ENCODE data around the gene ICAM5. TPM values are rescaled to one million over a fixed set of nuclear protein-coding genes. Genes with fewer than 3 reads are reported as not detected.

ICAM5 gene
- total and polyA plus RNA-seq, 4 experiments from 2014 or later = 0.20 to 0.36 TPM; not detected in 2

GRCh38 chr19:10290876-10291553 lies 1.3 kb downstream of the ICAM5 start:
- DNase-seq = peak in 3 of 5 donors; percentile 41 to 43 (median 42)
- Histone ChIP-seq H3K4me3 (ENCODE audit: low read length in 2 of 2) (peak overlapping the region; percentile 42 to 58), H3K27me3 (ENCODE audit: insufficient read depth, low read length) (peaks cover 71% of the 10 kb centered on the region), H3K9me3 (ENCODE audit: control insufficient read depth in 1 of 2, low read length in 2 of 2) (no peaks in the 10 kb centered on the region), H3K36me3 (ENCODE audit: insufficient read depth, low read length) (peaks cover 1% of the 10 kb centered on the region), H3K4me1 (ENCODE audit: insufficient read depth, low read length) (peaks cover 92% of the 10 kb centered on the region), H3K27ac (ENCODE audit: low read depth, low read length) (no peak overlapping the region)
- Mint-ChIP-seq H3K4me3 (peak overlapping the region; percentile 76 to 89 (median 83)), H3K9me3 (peaks cover 0 to 11% (median 0%) of the 10 kb centered on the region in 8 donors), H3K27ac (peak overlapping the region in 3 of 7 donors; percentile 78 to 89 (median 80)), H3K36me3 (peaks cover under 1 to 3% of the 10 kb centered on the region in 2 donors), H3K4me1 (peaks cover 40 to 84% (median 66%) of the 10 kb centered on the region in 4 donors), H3K27me3 (peaks cover 43 to 48% of the 10 kb centered on the region in 2 donors)
- ChIA-PET POLR2A (ENCODE audit: partially characterized antibody) (interaction anchor here (0.6 to 9.3 kb wide), 7 partner anchors 10 to 110 kb away, joined by 3 to 111 read pairs (median 7); partner anchors contain the start of genes ICAM1, RAVER1 and TYK2), CTCF (ENCODE audit: partially characterized antibody) (interaction anchor here (0.8 to 3.2 kb wide), 5 partner anchors 20 to 409 kb away, joined by 3 to 20 read pairs (median 4); partner anchors contain the start of gene ICAM1)
- intact Hi-C loops (cut with micrococcal nuclease) = no loop called here

GRCh38 chr19:10291554-10292205 lies 1.9 kb downstream of the ICAM5 start:
- ChIA-PET POLR2A (ENCODE audit: partially characterized antibody) (interaction anchor here (0.6 to 9.3 kb wide), 5 partner anchors 21 to 361 kb away, joined by 3 to 111 read pairs (median 7); partner anchors contain the start of genes ICAM1, RAVER1 and TYK2), CTCF (ENCODE audit: partially characterized antibody) (interaction anchor here (0.5 to 3.2 kb wide), 6 partner anchors 21 to 408 kb away, joined by 3 to 20 read pairs (median 4); partner anchors contain the start of gene ICAM1)
- Histone ChIP-seq H3K27ac (ENCODE audit: low read depth, low read length) (no peak overlapping the region), H3K4me3 (ENCODE audit: low read length in 2 of 2) (peak overlapping the region; percentile 34 to 58), H3K4me1 (ENCODE audit: insufficient read depth, low read length) (peaks cover 88% of the 10 kb centered on the region), H3K9me3 (ENCODE audit: control insufficient read depth in 1 of 2, low read length in 2 of 2) (no peaks in the 10 kb centered on the region), H3K27me3 (ENCODE audit: insufficient read depth, low read length) (peaks cover 71% of the 10 kb centered on the region), H3K36me3 (ENCODE audit: insufficient read depth, low read length) (no peaks in the 10 kb centered on the region)
- Mint-ChIP-seq H3K9me3 (peaks cover 0 to 11% (median 0%) of the 10 kb centered on the region in 8 donors), H3K36me3 (peaks cover 0 to under 1% of the 10 kb centered on the region in 2 donors), H3K27me3 (peaks cover 43 to 48% of the 10 kb centered on the region in 2 donors), H3K27ac (peak overlapping the region in 4 of 7 donors; percentile 48 to 89 (median 70)), H3K4me1 (peaks cover 36 to 78% (median 59%) of the 10 kb centered on the region in 4 donors), H3K4me3 (peak overlapping the region; percentile 73 to 89 (median 81))
- intact Hi-C loops (cut with micrococcal nuclease) = no loop called here
- no peak for DNase-seq

- H3K4me1 Mint-ChIP-seq = peaks cover 36 to 73% (median 56%) of the 10 kb centered on the region in 4 donors
- peaks cover 82% of the 10 kb centered on the region for H3K4me1 ChIP-seq (ENCODE audit: insufficient read depth, low read length)
- no peaks in the 10 kb centered on the region for H3K9me3 ChIP-seq (ENCODE audit: control insufficient read depth in 1 of 2, low read length in 2 of 2)
- ChIA-PET CTCF (ENCODE audit: partially characterized antibody) (interaction anchor here (0.5 to 3.2 kb wide), 5 partner anchors 22 to 98 kb away, joined by 3 to 20 read pairs (median 4); partner anchors contain the start of gene ICAM1), POLR2A (ENCODE audit: partially characterized antibody) (interaction anchor here (1.5 to 9.3 kb wide), 3 partner anchors 22 to 88 kb away, joined by 7 to 111 read pairs (median 27); partner anchors contain the start of genes ICAM1, RAVER1 and TYK2)
- no peaks in the 10 kb centered on the region for H3K36me3 ChIP-seq (ENCODE audit: insufficient read depth, low read length)
- peak overlapping the region in 4 of 7 donors; percentile 37 to 89 (median 68) for H3K27ac Mint-ChIP-seq
- no peak overlapping the region for H3K27ac ChIP-seq (ENCODE audit: low read depth, low read length)
- H3K9me3 Mint-ChIP-seq = peaks cover 0 to 11% (median 0%) of the 10 kb centered on the region in 8 donors
- no peaks in the 10 kb centered on the region for H3K36me3 Mint-ChIP-seq
- H3K27me3 Mint-ChIP-seq = peaks cover 43 to 48% of the 10 kb centered on the region in 2 donors
- H3K27me3 ChIP-seq (ENCODE audit: insufficient read depth, low read length) = peaks cover 67% of the 10 kb centered on the region
- peak overlapping the region; percentile 34 to 58 for H3K4me3 ChIP-seq (ENCODE audit: low read length in 2 of 2)
- DNase-seq = peak; percentile 49 to 68 (median 55)
- H3K4me3 Mint-ChIP-seq = peak overlapping the region; percentile 67 to 89 (median 79)
- intact Hi-C loops (cut with micrococcal nuclease) = no loop called here
These were observed 2.5 kb downstream of the ICAM5 start for GRCh38 chr19:10292206-10292788.

GRCh38 chr19:10292789-10293636 lies 3.3 kb downstream of the ICAM5 start:
- Histone ChIP-seq H3K27ac (ENCODE audit: low read depth, low read length) (no peak overlapping the region), H3K36me3 (ENCODE audit: insufficient read depth, low read length) (no peaks in the 10 kb centered on the region), H3K4me3 (ENCODE audit: low read length in 2 of 2) (peak overlapping the region in 1 of 2 donors; percentile 58), H3K9me3 (ENCODE audit: control insufficient read depth in 1 of 2, low read length in 2 of 2) (no peaks in the 10 kb centered on the region), H3K4me1 (ENCODE audit: insufficient read depth, low read length) (peaks cover 75% of the 10 kb centered on the region), H3K27me3 (ENCODE audit: insufficient read depth, low read length) (peaks cover 60% of the 10 kb centered on the region)
- peaks cover 41 to 46% of the 10 kb centered on the region in 2 donors for H3K27me3 Mint-ChIP-seq
- ChIA-PET CTCF (ENCODE audit: partially characterized antibody) (interaction anchor here (1.5 kb wide), 1 partner anchor 98 kb away, joined by 6 read pairs; no protein-coding TSS in a partner anchor), POLR2A (ENCODE audit: partially characterized antibody) (interaction anchor here (1.0 to 9.3 kb wide), 3 partner anchors 19 to 88 kb away, joined by 3 to 111 read pairs (median 27); partner anchors contain the start of genes ICAM1 and TYK2)
- peak in 1 of 5 donors; percentile 27 for DNase-seq
- peaks cover 34 to 66% (median 51%) of the 10 kb centered on the region in 4 donors for H3K4me1 Mint-ChIP-seq
- H3K9me3 Mint-ChIP-seq = peaks cover 0 to 11% (median 0%) of the 10 kb centered on the region in 8 donors
- peak overlapping the region; percentile 39 to 89 (median 71) for H3K4me3 Mint-ChIP-seq
- H3K36me3 Mint-ChIP-seq = no peaks in the 10 kb centered on the region
- H3K27ac Mint-ChIP-seq = peak overlapping the region in 6 of 7 donors; percentile 10 to 94 (median 69)
- intact Hi-C loops (cut with micrococcal nuclease) = no loop called here

GRCh38 chr19:10293637-10294367 lies 4.0 kb downstream of the ICAM5 start:
- DNase-seq = no peak
- Mint-ChIP-seq H3K27ac (peak overlapping the region in 3 of 7 donors; percentile 68 to 94 (median 89)), H3K36me3 (no peaks in the 10 kb centered on the region), H3K9me3 (peaks cover 0 to 11% (median 0%) of the 10 kb centered on the region in 8 donors), H3K27me3 (peaks cover 36 to 42% of the 10 kb centered on the region in 2 donors), H3K4me1 (peaks cover 29 to 61% (median 46%) of the 10 kb centered on the region in 4 donors), H3K4me3 (peak overlapping the region in 5 of 8 donors; percentile 26 to 89 (median 52))
- H3K4me1 ChIP-seq (ENCODE audit: insufficient read depth, low read length) = peaks cover 68% of the 10 kb centered on the region
- no peak overlapping the region for H3K4me3 ChIP-seq (ENCODE audit: low read length in 2 of 2)
- CTCF ChIA-PET (ENCODE audit: partially characterized antibody) = no interaction called here
- H3K9me3 ChIP-seq (ENCODE audit: control insufficient read depth in 1 of 2, low read length in 2 of 2) = no peaks in the 10 kb centered on the region
- H3K36me3 ChIP-seq (ENCODE audit: insufficient read depth, low read length) = no peaks in the 10 kb centered on the region
- intact Hi-C loops (cut with micrococcal nuclease) = no loop called here
- POLR2A ChIA-PET (ENCODE audit: partially characterized antibody) = interaction anchor here (1.0 to 9.3 kb wide), 2 partner anchors 20 to 23 kb away, joined by 3 to 111 read pairs; partner anchors contain the start of gene ICAM1
- peaks cover 55% of the 10 kb centered on the region for H3K27me3 ChIP-seq (ENCODE audit: insufficient read depth, low read length)
- H3K27ac ChIP-seq (ENCODE audit: low read depth, low read length) = no peak overlapping the region

Data from CD4-positive, alpha-beta memory T cell (primary cell).